Spleen (tissue), 7 donors: ENCODE measurements around the gene FBXL12.

ENCODE experiments used
- CTCF ChIP-seq, 11 experiments: fragments of 200-600 bp in 7 of 11; fragments of 450-650 bp in 4 of 11; sonication (generic) in 4 of 11; IDR thresholded peaks in 8 of 11; conservative IDR thresholded peaks in 3 of 11; 1 replicate in 7 of 11; 2 replicates in 4 of 11; pipeline versions ENCODE4 v1.4.0 to v1.8.0; 2016 to 2021; ENCODE audit warnings: antibody characterized with exemption in 11 of 11, inconsistent platforms in 4 of 11, mild to moderate bottlenecking in 1 of 11
- POLR2AphosphoS5 ChIP-seq, 3 donors: sonication (generic); formaldehyde crosslinking; IDR thresholded peaks; one replicate each; pipeline ENCODE4 v1.5.1; 2017; ENCODE audit warnings: antibody characterized with exemption in 3 of 3
- donor health status: DM: no; HTN: no; CAD: no; lungs with moderate emphysema.
- donor health status: DM: no; HTN: no; CAD: no.
- donor health status: DM: no; HTN: no; CAD: no.

DNA sequence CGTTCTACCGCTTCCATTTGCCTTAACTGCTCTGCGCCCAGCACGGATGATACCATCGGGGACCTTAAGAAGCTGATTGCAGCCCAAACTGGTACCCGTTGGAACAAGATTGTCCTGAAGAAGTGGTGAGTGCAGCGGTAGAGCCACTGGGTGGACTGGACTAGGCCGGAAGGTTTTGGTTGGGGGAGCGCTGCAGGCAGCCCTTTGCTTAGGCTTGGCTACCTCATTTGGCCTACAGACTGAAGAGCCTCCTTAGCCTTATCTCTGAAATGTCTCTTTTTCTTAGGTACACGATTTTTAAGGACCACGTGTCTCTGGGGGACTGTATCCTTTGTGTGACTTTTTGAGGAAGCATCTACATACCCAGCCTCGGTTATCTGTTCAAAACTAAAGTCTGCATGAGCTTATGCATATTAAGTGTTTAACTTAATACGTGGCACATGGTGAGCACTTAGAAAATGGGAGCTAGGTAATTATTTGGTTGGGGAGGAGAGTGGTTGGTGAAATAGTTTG lies 9.7 kb upstream of the FBXL12 start:
- TF ChIP-seq CTCF (IDR thresholded peaks at IDR 0.05 in 8 of 11, conservative IDR thresholded peaks at IDR 0.05 in 3 of 11) = no peak
- TF ChIP-seq POLR2AphosphoS5 (IDR thresholded peaks at IDR 0.05) = no peak
